A549 (cell line): Measurements from ENCODE around the gene CAPN9.

Source experiments
- EP300 ChIP-seq, 2 experiments: fragments of >200 bp; sonication (Bioruptor Twin); formaldehyde crosslinking; IDR thresholded peaks; 2 replicates in 1 of 2; 3 replicates in 1 of 2; pipeline ENCODE4 v1.6.1; 2016 to 2017
- ESRRA ChIP-seq: fragments of 150-350 bp; IDR thresholded peaks from 2 replicates; pipeline ENCODE4 v1.6.1; 2014; ENCODE audit warnings: mild to moderate bottlenecking, low read length, borderline replicate concordance
- HDAC2 ChIP-seq: fragments of 200-600 bp; sonication (generic); IDR thresholded peaks from 2 replicates; pipeline ENCODE4 v1.6.1; 2016
- HOXB13 ChIP-seq: fragments of 250-450 bp; sonication (Bioruptor Pico); IDR thresholded peaks from 2 replicates; pipeline ENCODE4 v1.5.0; 2020; ENCODE audit warnings: low read depth, mild to moderate bottlenecking, moderate library complexity
- PHF8 ChIP-seq: fragments of 200-600 bp; sonication (generic); IDR thresholded peaks from 2 replicates; pipeline ENCODE4 v1.6.1; 2016; ENCODE audit warnings: low read depth, mild to moderate bottlenecking, antibody characterized with exemption, moderate library complexity, borderline replicate concordance
- SMC3 ChIP-seq: fragments of >200 bp; sonication (Bioruptor Twin); formaldehyde crosslinking; IDR thresholded peaks from 3 replicates; pipeline ENCODE4 v1.6.1; 2018; ENCODE audit warnings: inconsistent platforms
- USF2 ChIP-seq: fragments of 450-650 bp; IDR thresholded peaks from 2 replicates; pipeline ENCODE4 v1.6.1; 2014; ENCODE audit warnings: antibody characterized with exemption
- ZSCAN20 ChIP-seq: fragments of 250-450 bp; sonication (Bioruptor Pico); IDR thresholded peaks from 2 replicates; pipeline ENCODE4 v1.8.0; 2022; ENCODE audit warnings: mild to moderate bottlenecking, moderate library complexity
- TF ChIP-seq, protein P1 (sequence below): fragments of >200 bp; sonication (Bioruptor Twin); formaldehyde crosslinking; IDR thresholded peaks from 3 replicates; pipeline ENCODE4 v1.5.1; 2016

GRCh38 chr1:230713138-230713537 lies 34.0 kb upstream of the CAPN9 start:
- TF ChIP-seq, protein P1, sequence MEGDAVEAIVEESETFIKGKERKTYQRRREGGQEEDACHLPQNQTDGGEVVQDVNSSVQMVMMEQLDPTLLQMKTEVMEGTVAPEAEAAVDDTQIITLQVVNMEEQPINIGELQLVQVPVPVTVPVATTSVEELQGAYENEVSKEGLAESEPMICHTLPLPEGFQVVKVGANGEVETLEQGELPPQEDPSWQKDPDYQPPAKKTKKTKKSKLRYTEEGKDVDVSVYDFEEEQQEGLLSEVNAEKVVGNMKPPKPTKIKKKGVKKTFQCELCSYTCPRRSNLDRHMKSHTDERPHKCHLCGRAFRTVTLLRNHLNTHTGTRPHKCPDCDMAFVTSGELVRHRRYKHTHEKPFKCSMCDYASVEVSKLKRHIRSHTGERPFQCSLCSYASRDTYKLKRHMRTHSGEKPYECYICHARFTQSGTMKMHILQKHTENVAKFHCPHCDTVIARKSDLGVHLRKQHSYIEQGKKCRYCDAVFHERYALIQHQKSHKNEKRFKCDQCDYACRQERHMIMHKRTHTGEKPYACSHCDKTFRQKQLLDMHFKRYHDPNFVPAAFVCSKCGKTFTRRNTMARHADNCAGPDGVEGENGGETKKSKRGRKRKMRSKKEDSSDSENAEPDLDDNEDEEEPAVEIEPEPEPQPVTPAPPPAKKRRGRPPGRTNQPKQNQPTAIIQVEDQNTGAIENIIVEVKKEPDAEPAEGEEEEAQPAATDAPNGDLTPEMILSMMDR = no peak
- TF ChIP-seq ESRRA = no peak
- TF ChIP-seq USF2 = no peak
- TF ChIP-seq HDAC2 = no peak
- TF ChIP-seq HOXB13 (CRISPR knock-in tag) = no peak
- no peak for TF ChIP-seq EP300 (IDR thresholded peaks at IDR 0.05)
- no peak for TF ChIP-seq SMC3
- no peak for TF ChIP-seq ZSCAN20 (CRISPR knock-in tag)
- TF ChIP-seq PHF8 = no peak
